BLaER1 (cell line): Measurements from ENCODE around the gene HAPSTR1.

ENCODE experiments used
- H3K27ac ChIP-seq: shearing (Covaris generic); formaldehyde crosslinking; 2 replicates; pipeline ENCODE4 v1.8.1; 2022
- H3K27me3 ChIP-seq: shearing (Covaris generic); formaldehyde crosslinking; 2 replicates; pipeline ENCODE4 v1.8.1; 2022
- H3K36me3 ChIP-seq: shearing (Covaris generic); formaldehyde crosslinking; 2 replicates; pipeline ENCODE4 v1.8.1; 2022
- H3K4me1 ChIP-seq: shearing (Covaris generic); formaldehyde crosslinking; 2 replicates; pipeline ENCODE4 v1.8.1; 2022
- H3K4me2 ChIP-seq: shearing (Covaris generic); formaldehyde crosslinking; 2 replicates; pipeline ENCODE4 v1.8.1; 2022
- H3K4me3 ChIP-seq: shearing (Covaris generic); formaldehyde crosslinking; 2 replicates; pipeline ENCODE4 v1.8.1; 2022
- H3K9ac ChIP-seq: shearing (Covaris generic); formaldehyde crosslinking; 2 replicates; pipeline ENCODE4 v1.8.1; 2022
- H3K9me3 ChIP-seq: shearing (Covaris generic); formaldehyde crosslinking; 2 replicates; pipeline ENCODE4 v1.8.1; 2022
- H4K20me1 ChIP-seq: shearing (Covaris generic); formaldehyde crosslinking; 2 replicates; pipeline ENCODE4 v1.8.1; 2022
- Cebpa-rat ChIP-seq: shearing (Covaris generic); IDR thresholded peaks from 2 replicates; pipeline ENCODE4 v1.8.1; 2022

Gene HAPSTR1

GRCh38 chr16:9115277-9115676 lies 23.8 kb downstream of the HAPSTR1 start:
- Histone ChIP-seq H3K27ac (no peak overlapping the region), H3K9me3 (no peaks in the 10 kb centered on the region), H3K4me1 (peaks cover 49% of the 10 kb centered on the region), H3K36me3 (peaks cover 90% of the 10 kb centered on the region), H3K4me3 (no peak overlapping the region), H3K4me2 (no peak overlapping the region), H4K20me1 (peaks cover 100% of the 10 kb centered on the region), H3K9ac (no peak overlapping the region), H3K27me3 (no peaks in the 10 kb centered on the region)
- TF ChIP-seq Cebpa-rat, result no peak

DNA sequence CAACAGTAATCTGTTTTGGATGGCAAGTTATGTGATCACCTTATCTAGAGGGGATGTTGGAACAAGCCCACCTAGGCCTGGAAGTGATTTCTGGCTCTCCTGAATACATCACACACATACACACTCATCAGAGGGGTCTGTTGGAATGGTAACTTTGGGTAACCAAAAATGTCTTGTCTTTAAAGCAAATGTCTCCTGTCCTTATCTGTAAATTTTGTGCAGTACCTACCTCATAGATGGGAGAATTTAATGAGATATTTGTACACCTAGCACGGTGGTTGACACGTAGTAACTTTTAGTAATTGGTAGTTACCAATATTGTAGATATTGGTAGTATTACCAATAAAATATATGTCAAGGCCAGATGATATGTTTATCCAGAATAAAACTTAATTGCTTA lies 24.7 kb downstream of the HAPSTR1 start:
- H3K4me1 ChIP-seq, result peaks cover 40% of the 10 kb centered on the region
- H3K4me3 ChIP-seq, result no peak overlapping the region
- H3K36me3 ChIP-seq, result peaks cover 89% of the 10 kb centered on the region
- peaks cover 100% of the 10 kb centered on the region for H4K20me1 ChIP-seq
- H3K4me2 ChIP-seq, result no peak overlapping the region
- no peaks in the 10 kb centered on the region for H3K9me3 ChIP-seq
- no peak for TF ChIP-seq Cebpa-rat
- no peaks in the 10 kb centered on the region for H3K27me3 ChIP-seq
- H3K27ac ChIP-seq, result no peak overlapping the region
- H3K9ac ChIP-seq, result no peak overlapping the region

- Histone ChIP-seq H3K4me1 (peaks cover 44% of the 10 kb centered on the region), H4K20me1 (peaks cover 100% of the 10 kb centered on the region), H3K36me3 (peaks cover 84% of the 10 kb centered on the region), H3K9ac (no peak overlapping the region), H3K4me2 (no peak overlapping the region), H3K4me3 (no peak overlapping the region), H3K27me3 (no peaks in the 10 kb centered on the region), H3K9me3 (no peaks in the 10 kb centered on the region), H3K27ac (no peak overlapping the region)
- no peak for TF ChIP-seq Cebpa-rat
Measured at GRCh38 chr16:9118170-9118569, 26.7 kb downstream of the HAPSTR1 start.

DNA sequence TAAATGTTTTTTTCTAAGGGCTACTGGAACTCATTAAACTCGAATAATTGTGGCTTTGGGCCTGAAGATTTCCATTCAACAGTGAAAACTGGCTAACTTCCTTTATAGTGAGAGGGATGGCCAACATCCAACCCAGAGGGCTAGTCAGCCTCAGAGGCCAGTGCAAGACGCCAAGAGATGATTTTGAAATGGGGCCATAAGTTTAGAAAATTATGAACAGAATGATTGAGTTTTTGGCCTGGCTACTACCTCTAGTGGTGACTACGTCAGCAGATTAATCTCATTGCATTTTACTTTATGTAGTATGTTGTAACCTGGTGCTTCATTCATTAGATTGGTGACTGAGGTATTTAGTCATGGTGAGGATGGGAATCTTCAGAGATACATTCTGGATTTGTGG lies 28.4 kb downstream of the HAPSTR1 start:
- Histone ChIP-seq H3K36me3 (peaks cover 70% of the 10 kb centered on the region), H3K27me3 (no peaks in the 10 kb centered on the region)

GRCh38 chr16:9122342-9122741 lies 30.9 kb downstream of the HAPSTR1 start:
- H3K9me3 ChIP-seq, result no peaks in the 10 kb centered on the region
- peaks cover 60% of the 10 kb centered on the region for H3K4me1 ChIP-seq
- peak overlapping the region; percentile 90 for H3K4me2 ChIP-seq
- TF ChIP-seq Cebpa-rat, result no peak
- H3K9ac ChIP-seq, result no peak overlapping the region; the same call in 1 of the 2 replicates
- H3K36me3 ChIP-seq, result peaks cover 44% of the 10 kb centered on the region
- peaks cover 89% of the 10 kb centered on the region for H4K20me1 ChIP-seq
- H3K27ac ChIP-seq, result peak overlapping the region; percentile 36; the same call in 1 of the 2 replicates
- no peak overlapping the region for H3K4me3 ChIP-seq
- H3K27me3 ChIP-seq, result no peaks in the 10 kb centered on the region

More for the DNA sequence above, 28.4 kb downstream of the HAPSTR1 start:
- no peak overlapping the region for H3K27ac ChIP-seq
- no peaks in the 10 kb centered on the region for H3K9me3 ChIP-seq
- H3K4me3 ChIP-seq, result no peak overlapping the region
- no peak overlapping the region for H3K9ac ChIP-seq
- peaks cover 100% of the 10 kb centered on the region for H4K20me1 ChIP-seq
- H3K4me1 ChIP-seq, result peaks cover 44% of the 10 kb centered on the region
- H3K4me2 ChIP-seq, result no peak overlapping the region
- TF ChIP-seq Cebpa-rat, result no peak

GRCh38 chr16:9122969-9123368 lies 31.5 kb downstream of the HAPSTR1 start:
- Histone ChIP-seq H3K27me3 (no peaks in the 10 kb centered on the region), H4K20me1 (peaks cover 82% of the 10 kb centered on the region), H3K4me1 (peaks cover 67% of the 10 kb centered on the region), H3K36me3 (peaks cover 38% of the 10 kb centered on the region), H3K9me3 (no peaks in the 10 kb centered on the region), H3K4me3 (no peak overlapping the region), H3K9ac (no peak overlapping the region), H3K27ac (peak overlapping the region; percentile 55), H3K4me2 (peak overlapping the region; percentile 90)
- TF ChIP-seq Cebpa-rat, result no peak

DNA sequence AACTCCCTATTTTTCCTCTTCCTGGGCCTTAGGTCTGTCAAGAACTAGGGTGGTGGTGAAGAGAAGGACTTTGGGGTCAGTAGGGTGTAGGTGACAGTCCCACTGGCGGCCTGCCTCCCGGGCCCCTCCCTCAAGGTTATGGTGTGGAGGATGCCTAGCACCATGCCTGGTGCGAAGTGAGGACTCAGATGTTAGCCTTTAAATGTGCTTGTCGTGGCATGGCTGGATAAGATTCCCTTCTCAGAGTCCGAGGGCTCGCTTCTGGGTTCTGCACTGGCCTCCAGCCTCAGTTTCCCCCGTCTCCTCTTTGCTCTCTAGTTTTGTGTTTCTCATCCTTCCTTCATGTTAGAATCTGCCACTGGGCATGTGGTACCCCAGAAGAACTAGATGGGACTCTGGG lies 32.0 kb downstream of the HAPSTR1 start:
- H3K4me1 ChIP-seq, result peaks cover 71% of the 10 kb centered on the region
- H3K4me2 ChIP-seq, result peak overlapping the region; percentile 90
- peaks cover 78% of the 10 kb centered on the region for H4K20me1 ChIP-seq
- H3K27ac ChIP-seq, result peak overlapping the region; percentile 55
- H3K9me3 ChIP-seq, result no peaks in the 10 kb centered on the region
- H3K9ac ChIP-seq, result no peak overlapping the region; the same call in 1 of the 2 replicates
- H3K27me3 ChIP-seq, result no peaks in the 10 kb centered on the region
- TF ChIP-seq Cebpa-rat, result no peak
- H3K36me3 ChIP-seq, result peaks cover 34% of the 10 kb centered on the region
- no peak overlapping the region for H3K4me3 ChIP-seq

DNA sequence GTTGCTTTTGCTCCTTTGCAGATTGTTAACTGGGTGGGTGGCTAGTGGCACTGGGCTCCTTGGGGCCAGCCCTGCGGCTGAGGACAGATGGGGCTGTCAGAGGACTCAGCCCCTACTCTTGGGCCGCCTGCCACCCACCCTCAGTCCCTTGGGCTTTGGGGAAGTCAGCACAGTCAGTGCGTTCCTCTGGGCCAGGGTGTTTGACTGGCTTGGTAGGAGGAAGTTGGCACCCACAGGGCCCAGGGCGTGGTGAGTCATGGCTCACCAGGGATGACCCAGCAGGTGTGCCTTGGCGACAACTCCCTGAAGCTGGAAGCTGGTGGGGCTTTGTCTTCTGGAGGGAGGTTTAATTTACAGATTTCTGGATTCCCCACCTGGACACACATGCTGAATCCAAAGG lies 32.4 kb downstream of the HAPSTR1 start:
- TF ChIP-seq Cebpa-rat, result no peak
- Histone ChIP-seq H3K27ac (peak overlapping the region; percentile 55), H3K36me3 (peaks cover 29% of the 10 kb centered on the region)

DNA sequence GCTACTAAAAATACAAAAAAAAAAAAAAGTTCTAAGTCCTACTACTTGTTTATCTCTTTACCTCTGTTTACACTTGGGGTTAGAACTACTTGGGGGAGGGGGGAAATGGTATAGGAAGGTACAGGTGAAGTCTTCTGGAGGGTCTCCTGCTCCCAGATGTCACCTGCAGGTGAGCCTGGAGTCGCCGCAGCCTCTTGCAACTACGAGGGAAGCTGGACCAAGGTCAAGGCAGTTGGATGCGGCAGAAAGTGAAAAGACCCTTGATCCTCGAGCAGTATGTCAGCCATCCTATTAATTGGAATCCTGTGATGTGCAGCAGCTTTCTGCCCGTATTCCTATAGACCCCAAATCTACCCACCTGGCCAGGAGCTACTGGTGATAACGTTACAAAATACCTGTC lies 33.0 kb downstream of the HAPSTR1 start:
- H3K27ac ChIP-seq, result peak overlapping the region; percentile 55
- H3K4me2 ChIP-seq, result peak overlapping the region; percentile 90
- H3K36me3 ChIP-seq, result peaks cover 23% of the 10 kb centered on the region
- H3K9me3 ChIP-seq, result no peaks in the 10 kb centered on the region
- peak overlapping the region; percentile 17; the same call in 1 of the 2 replicates for H3K9ac ChIP-seq
- H4K20me1 ChIP-seq, result peaks cover 68% of the 10 kb centered on the region
- peaks cover 77% of the 10 kb centered on the region for H3K4me1 ChIP-seq
- TF ChIP-seq Cebpa-rat, result no peak
- H3K4me3 ChIP-seq, result no peak overlapping the region
- H3K27me3 ChIP-seq, result no peaks in the 10 kb centered on the region

More for the DNA sequence above, 32.4 kb downstream of the HAPSTR1 start:
- H3K4me2 ChIP-seq, result peak overlapping the region; percentile 90
- H4K20me1 ChIP-seq, result peaks cover 73% of the 10 kb centered on the region
- H3K4me1 ChIP-seq, result peaks cover 76% of the 10 kb centered on the region
- H3K9me3 ChIP-seq, result no peaks in the 10 kb centered on the region
- no peak overlapping the region for H3K4me3 ChIP-seq
- H3K27me3 ChIP-seq, result no peaks in the 10 kb centered on the region
- no peak overlapping the region; the same call in 1 of the 2 replicates for H3K9ac ChIP-seq

- Histone ChIP-seq H3K4me2 (peak overlapping the region; percentile 90), H3K9me3 (no peaks in the 10 kb centered on the region), H3K4me1 (peaks cover 77% of the 10 kb centered on the region), H3K9ac (0 out of 2 replicates have a peak overlapping the region, but pooled peaks have one; percentile 38), H3K27ac (peak overlapping the region; percentile 74), H3K4me3 (no peak overlapping the region), H3K36me3 (peaks cover 18% of the 10 kb centered on the region), H4K20me1 (peaks cover 62% of the 10 kb centered on the region), H3K27me3 (no peaks in the 10 kb centered on the region)
- TF ChIP-seq Cebpa-rat, result no peak
Measured at GRCh38 chr16:9124908-9125584, 33.6 kb downstream of the HAPSTR1 start.
